Smooth muscle cell (in vitro differentiated cells): ENCODE measurements around the gene DBET. TPM values are rescaled to one million over a fixed set of nuclear protein-coding genes. Genes with fewer than 3 reads are reported as not detected.

ENCODE experiments used
- DNase-seq: peaks from one replicate; lab custom pipeline; 2025; ENCODE audit not compliant: unreplicated experiment; lab: John Stamatoyannopoulos, UW
- H2AFZ ChIP-seq: fragments of 200-600 bp; sonication (generic); 2 replicates; pipeline ENCODE4 v1.6.0; 2016; ENCODE audit warnings: antibody characterized with exemption, low read depth, mild to moderate bottlenecking
- H3F3A ChIP-seq: fragments of 200-600 bp; sonication (generic); 2 replicates; pipeline ENCODE4 v1.6.0; 2017; ENCODE audit warnings: antibody characterized with exemption, low read depth
- H3K27ac ChIP-seq: fragments of 200-600 bp; sonication (generic); 2 replicates; pipeline ENCODE4 v1.5.1; 2016; ENCODE audit warnings: low read depth, mild to moderate bottlenecking
- H3K27me3 ChIP-seq: fragments of 200-600 bp; sonication (generic); 2 replicates; pipeline ENCODE4 v1.6.1; 2016; ENCODE audit warnings: low read depth, mild to moderate bottlenecking
- H3K36me3 ChIP-seq: fragments of 200-600 bp; sonication (generic); 2 replicates; pipeline ENCODE4 v1.5.1; 2016; ENCODE audit warnings: low read depth
- H3K4me1 ChIP-seq: fragments of 200-600 bp; sonication (generic); 2 replicates; pipeline ENCODE4 v1.5.1; 2016; ENCODE audit warnings: low read depth
- H3K4me2 ChIP-seq: fragments of 200-600 bp; sonication (generic); 2 replicates; pipeline ENCODE4 v1.6.0; 2016; ENCODE audit warnings: mild to moderate bottlenecking
- H3K4me3 ChIP-seq: fragments of 200-600 bp; sonication (generic); 2 replicates; pipeline ENCODE4 v1.5.1; 2016; ENCODE audit warnings: mild to moderate bottlenecking
- H3K79me2 ChIP-seq: fragments of 200-600 bp; sonication (generic); 2 replicates; pipeline ENCODE4 v1.6.0; 2016; ENCODE audit warnings: low read depth, mild to moderate bottlenecking
- H3K9ac ChIP-seq: fragments of 200-600 bp; sonication (generic); 2 replicates; pipeline ENCODE4 v1.6.0; 2016; ENCODE audit warnings: low read depth
- H3K9me3 ChIP-seq: fragments of 200-600 bp; sonication (generic); replicated peaks from 2 replicates; pipeline ENCODE4 v1.5.1; 2016; ENCODE audit warnings: low read depth
- H4K20me1 ChIP-seq: fragments of 200-600 bp; sonication (generic); 2 replicates; pipeline ENCODE4 v1.6.0; 2016; ENCODE audit warnings: low read depth
- WGBS: methylation state at CpG from one replicate; pipeline ENCODE4 v1.1.7; 2016; ENCODE audit warnings: low lambda C conversion rate; 5-methylcytosine and 5-hydroxymethylcytosine counted together
- polyA plus RNA-seq: library from polyadenylated mRNA; unstranded; fragments of >200 nt; fragmentation: Nextera tagmentation; extraction: Ambion mirVana; gene quantifications from 2 replicates; pipeline ENCODE4 v1.2.1, GENCODE V29; 2016
- total RNA-seq: library from RNA; depleted of rRNA; stranded (reverse); fragments of >200 nt; gene quantifications from 2 replicates; pipeline ENCODE4 v1.2.3, GENCODE V29; 2014
- TF ChIP-seq, protein P1 (sequence below): fragments of 200-600 bp; sonication (generic); IDR thresholded peaks from 2 replicates; pipeline ENCODE4 v1.5.1; 2017; ENCODE audit warnings: borderline replicate concordance, mild to moderate bottlenecking, antibody characterized with exemption; ENCODE audit not compliant: insufficient read depth, poor library complexity, severe bottlenecking

The DBET gene
- total and polyA plus RNA-seq, 2 experiments from 2014 or later = not detected

DNA sequence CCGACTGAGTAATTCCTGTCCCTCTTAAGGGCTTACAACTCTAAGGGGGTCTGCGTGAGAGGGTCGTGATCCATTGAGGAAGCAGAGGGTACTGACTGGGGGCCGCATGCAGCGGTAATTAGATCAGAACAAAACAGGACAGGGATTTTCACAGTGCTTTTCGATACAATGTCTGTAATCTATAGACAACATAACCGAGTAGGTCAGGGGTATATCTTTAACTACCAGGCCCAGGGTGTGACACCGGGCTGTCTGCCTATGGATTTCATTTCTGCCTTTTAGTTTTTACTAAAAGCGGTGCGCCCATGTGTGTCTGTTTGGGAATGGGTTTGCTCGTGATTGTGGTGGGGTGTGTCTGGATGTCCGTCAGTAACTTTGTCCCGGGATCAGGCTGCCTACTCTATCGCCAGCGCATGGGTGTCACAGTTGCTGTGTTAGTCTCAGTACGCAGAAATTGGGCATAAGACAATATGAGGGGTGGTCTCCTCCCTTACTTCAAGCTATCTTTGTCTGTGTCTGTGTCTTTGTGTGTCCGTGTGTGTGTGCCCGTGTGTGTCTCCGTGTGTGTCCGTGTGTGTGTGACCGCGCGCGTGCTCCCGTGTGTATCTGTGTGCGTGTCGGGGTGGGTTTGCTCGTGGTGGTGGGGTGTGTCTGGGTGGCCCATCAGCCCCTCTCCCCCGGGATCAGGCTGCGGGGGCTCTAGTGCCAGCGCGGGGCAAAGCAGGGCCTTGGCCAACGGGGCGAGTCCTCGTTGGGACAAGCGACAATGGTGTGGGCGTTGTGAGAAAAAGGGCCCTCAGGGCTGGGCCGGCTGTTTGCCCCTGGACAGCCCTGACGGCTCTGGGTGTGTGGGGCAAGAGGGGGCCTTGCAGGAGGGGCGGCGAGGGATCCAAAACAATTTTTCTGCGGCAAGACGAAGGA is 47.7 kb upstream of the DBET start:
- no peaks in the 10 kb centered on the region for H3K4me1 ChIP-seq
- no peaks in the 10 kb centered on the region for H3K9me3 ChIP-seq
- H3K27ac ChIP-seq = no peak overlapping the region
- H3K36me3 ChIP-seq = no peaks in the 10 kb centered on the region
- no peak for DNase-seq
- H4K20me1 ChIP-seq = no peaks in the 10 kb centered on the region
- no peak overlapping the region for H2AFZ ChIP-seq
- no peaks in the 10 kb centered on the region for H3F3A ChIP-seq
- no peak overlapping the region for H3K4me2 ChIP-seq
- WGBS = 45% methylated on average over 35 of the region's 43 CpGs
- H3K79me2 ChIP-seq = no peaks in the 10 kb centered on the region
- TF ChIP-seq, protein P1, sequence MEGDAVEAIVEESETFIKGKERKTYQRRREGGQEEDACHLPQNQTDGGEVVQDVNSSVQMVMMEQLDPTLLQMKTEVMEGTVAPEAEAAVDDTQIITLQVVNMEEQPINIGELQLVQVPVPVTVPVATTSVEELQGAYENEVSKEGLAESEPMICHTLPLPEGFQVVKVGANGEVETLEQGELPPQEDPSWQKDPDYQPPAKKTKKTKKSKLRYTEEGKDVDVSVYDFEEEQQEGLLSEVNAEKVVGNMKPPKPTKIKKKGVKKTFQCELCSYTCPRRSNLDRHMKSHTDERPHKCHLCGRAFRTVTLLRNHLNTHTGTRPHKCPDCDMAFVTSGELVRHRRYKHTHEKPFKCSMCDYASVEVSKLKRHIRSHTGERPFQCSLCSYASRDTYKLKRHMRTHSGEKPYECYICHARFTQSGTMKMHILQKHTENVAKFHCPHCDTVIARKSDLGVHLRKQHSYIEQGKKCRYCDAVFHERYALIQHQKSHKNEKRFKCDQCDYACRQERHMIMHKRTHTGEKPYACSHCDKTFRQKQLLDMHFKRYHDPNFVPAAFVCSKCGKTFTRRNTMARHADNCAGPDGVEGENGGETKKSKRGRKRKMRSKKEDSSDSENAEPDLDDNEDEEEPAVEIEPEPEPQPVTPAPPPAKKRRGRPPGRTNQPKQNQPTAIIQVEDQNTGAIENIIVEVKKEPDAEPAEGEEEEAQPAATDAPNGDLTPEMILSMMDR = no peak
- H3K4me3 ChIP-seq = no peak overlapping the region
- H3K9ac ChIP-seq = no peak overlapping the region
- H3K27me3 ChIP-seq = peaks cover 78% of the 10 kb centered on the region

GRCh38 chr4:190017357-190018200 is 46.7 kb upstream of the DBET start:
- Histone ChIP-seq H3K4me2 (no peak overlapping the region), H3K79me2 (no peaks in the 10 kb centered on the region), H3K9me3 (no peaks in the 10 kb centered on the region), H2AFZ (no peak overlapping the region), H3K36me3 (no peaks in the 10 kb centered on the region), H3K4me1 (no peaks in the 10 kb centered on the region), H3K27ac (no peak overlapping the region), H3K27me3 (peaks cover 79% of the 10 kb centered on the region), H3K4me3 (no peak overlapping the region), H3F3A (no peaks in the 10 kb centered on the region), H3K9ac (no peak overlapping the region), H4K20me1 (no peaks in the 10 kb centered on the region)
- TF ChIP-seq, protein P1 = no peak
- DNase-seq = no peak
- WGBS = 42% methylated on average over 55 of the region's 62 CpGs

DNA sequence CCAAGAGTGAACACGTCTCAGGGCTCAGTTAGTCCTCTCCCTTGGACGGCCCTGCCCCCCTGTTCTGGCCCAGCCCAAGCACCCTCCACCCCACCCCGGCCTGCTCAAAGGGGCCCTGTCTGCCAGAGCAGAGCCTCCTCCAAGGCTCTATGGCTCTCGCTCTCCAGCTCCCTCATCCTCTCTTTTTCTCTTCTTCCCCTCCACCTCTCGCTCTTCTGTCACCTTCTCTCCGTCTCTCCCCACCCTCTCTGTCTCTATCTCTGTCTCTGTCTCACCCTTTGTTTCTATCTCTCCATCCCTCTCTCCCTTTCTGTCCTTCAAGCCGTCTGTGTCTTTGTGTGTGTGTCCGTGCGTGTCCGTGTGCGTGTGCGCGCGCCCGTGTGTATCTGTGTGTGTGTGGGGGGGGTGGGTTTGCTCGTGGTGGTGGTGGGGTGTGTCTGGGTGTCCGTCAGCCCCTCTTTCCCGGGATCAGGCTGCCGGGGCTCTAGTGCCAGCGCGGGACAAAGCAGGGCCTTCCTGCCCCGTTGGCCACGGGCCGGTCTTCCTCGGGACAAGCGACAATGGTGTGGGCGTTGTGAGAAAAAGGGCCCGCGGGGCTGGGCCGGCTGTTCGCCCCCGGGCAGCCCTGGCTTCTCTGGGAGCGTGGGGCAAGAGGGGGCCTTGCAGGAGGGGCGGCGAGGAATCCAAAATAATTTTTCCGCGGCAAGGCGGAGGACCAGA is 45.9 kb upstream of the DBET start:
- Histone ChIP-seq H3K27ac (no peak overlapping the region), H3K79me2 (no peaks in the 10 kb centered on the region), H3K4me2 (no peak overlapping the region), H3K9me3 (no peaks in the 10 kb centered on the region), H2AFZ (no peak overlapping the region), H3K4me3 (no peak overlapping the region), H4K20me1 (no peaks in the 10 kb centered on the region), H3K4me1 (no peaks in the 10 kb centered on the region), H3K27me3 (peaks cover 81% of the 10 kb centered on the region), H3K9ac (no peak overlapping the region), H3F3A (no peaks in the 10 kb centered on the region), H3K36me3 (no peaks in the 10 kb centered on the region)
- WGBS = 35% methylated on average over 26 of the region's 38 CpGs
- DNase-seq = no peak
- TF ChIP-seq, protein P1 = no peak
